Cardiac fibroblast (primary cell): ENCODE measurements around the gene FHOD1.
A peak's percentile ranks its signal among the peaks of the same experiment; 100 is the strongest.

Source experiments
- DNase-seq, 2 donors: peaks; one replicate each; pipeline versions ENCODE4 v3.0.0 to v3.0.0-alpha.2; 2010; ENCODE audit warnings: low read depth in 2 of 2
- H3K4me3 ChIP-seq, 2 donors: replicated peaks in 1 of 2; 1 replicate in 1 of 2; 2 replicates in 1 of 2; pipeline ENCODE4 v1.5.1; 2011; ENCODE audit warnings: low read depth in 2 of 2, low read length in 2 of 2, mild to moderate bottlenecking in 2 of 2, moderate library complexity in 1 of 2
- CTCF ChIP-seq: IDR thresholded peaks from one replicate; pipeline ENCODE4 v1.5.1; 2011; ENCODE audit warnings: low read depth, mild to moderate bottlenecking, low read length, inconsistent platforms

The FHOD1 gene

GRCh38 chr16:67286441-67287235, 39.4 kb upstream of the FHOD1 start:
- no peak overlapping the region for H3K4me3 ChIP-seq
- TF ChIP-seq CTCF: no peak
- DNase-seq: no peak

- no peak overlapping the region for H3K4me3 ChIP-seq
- peak; percentile 42 to 50 for DNase-seq
- peak; percentile 73 for TF ChIP-seq CTCF
Observed at GRCh38 chr16:67284699-67285646, 37.7 kb upstream of the FHOD1 start.

GRCh38 chr16:67283826-67284555, 36.7 kb upstream of the FHOD1 start:
- H3K4me3 ChIP-seq: no peak overlapping the region
- DNase-seq: no peak
- TF ChIP-seq CTCF: no peak

GRCh38 chr16:67283039-67283825, 36.0 kb upstream of the FHOD1 start:
- peak; percentile 23 to 69 for DNase-seq
- TF ChIP-seq CTCF: peak; percentile 8
- no peak overlapping the region for H3K4me3 ChIP-seq

- no peak overlapping the region for H3K4me3 ChIP-seq
- TF ChIP-seq CTCF: no peak
- no peak for DNase-seq
Observed at GRCh38 chr16:67282447-67282805, 35.1 kb upstream of the FHOD1 start.
